NOMO-1 treated with DMSO at 0.1 percent for 48 hours (cell line): ENCODE measurements around the gene ITSN1.
"Not testable (repeated sequence)": the region's sequence is repeated elsewhere in the genome, so short reads cannot be mapped to it uniquely, and the experiment has no call there.

Experiments
- DNase-seq: peaks from one replicate; lab custom pipeline; 2025; ENCODE audit not compliant: unreplicated experiment; lab: John Stamatoyannopoulos, UW

The ITSN1 gene

DNA sequence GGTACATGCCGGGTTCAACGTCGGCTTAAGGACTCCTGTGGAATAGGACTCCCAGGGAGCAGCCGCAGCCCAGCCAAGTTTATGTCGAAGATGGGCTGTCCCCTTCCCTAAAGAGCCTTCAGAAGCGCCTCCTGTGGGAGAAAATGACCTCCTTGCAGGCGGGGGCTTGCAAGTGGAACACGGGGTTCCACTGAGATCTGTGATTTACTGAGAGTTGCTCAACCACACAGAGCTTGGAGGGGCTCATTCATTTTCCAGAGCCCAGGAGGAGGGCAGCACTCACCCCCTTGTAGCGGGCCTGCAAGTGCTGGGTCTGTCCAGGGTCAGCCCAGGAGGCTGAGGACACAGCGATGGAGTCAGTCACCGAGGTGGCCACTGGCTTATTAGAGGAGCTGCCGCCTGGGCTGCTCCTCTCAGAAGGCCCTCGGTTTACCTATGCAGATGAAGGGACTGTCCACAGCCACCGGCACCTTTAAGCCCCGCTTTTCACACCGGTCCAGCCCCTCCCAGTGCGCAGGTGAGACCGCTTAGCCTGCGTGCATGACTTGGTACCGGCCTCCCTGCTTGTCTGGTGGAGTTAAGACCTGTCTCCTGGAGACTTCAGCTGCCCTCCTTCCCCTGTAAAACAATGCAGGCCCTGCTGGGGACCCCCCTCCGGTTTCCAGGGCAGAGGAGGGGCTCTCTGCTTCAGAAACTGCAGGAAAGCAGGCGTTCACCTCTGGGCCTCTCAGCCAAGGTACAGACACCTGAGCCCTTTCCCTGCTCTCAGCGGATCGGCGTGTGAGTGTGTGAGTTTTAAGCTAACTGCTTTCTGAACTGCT lies 215.8 kb downstream of the ITSN1 start:
- DNase-seq = no peak

DNA sequence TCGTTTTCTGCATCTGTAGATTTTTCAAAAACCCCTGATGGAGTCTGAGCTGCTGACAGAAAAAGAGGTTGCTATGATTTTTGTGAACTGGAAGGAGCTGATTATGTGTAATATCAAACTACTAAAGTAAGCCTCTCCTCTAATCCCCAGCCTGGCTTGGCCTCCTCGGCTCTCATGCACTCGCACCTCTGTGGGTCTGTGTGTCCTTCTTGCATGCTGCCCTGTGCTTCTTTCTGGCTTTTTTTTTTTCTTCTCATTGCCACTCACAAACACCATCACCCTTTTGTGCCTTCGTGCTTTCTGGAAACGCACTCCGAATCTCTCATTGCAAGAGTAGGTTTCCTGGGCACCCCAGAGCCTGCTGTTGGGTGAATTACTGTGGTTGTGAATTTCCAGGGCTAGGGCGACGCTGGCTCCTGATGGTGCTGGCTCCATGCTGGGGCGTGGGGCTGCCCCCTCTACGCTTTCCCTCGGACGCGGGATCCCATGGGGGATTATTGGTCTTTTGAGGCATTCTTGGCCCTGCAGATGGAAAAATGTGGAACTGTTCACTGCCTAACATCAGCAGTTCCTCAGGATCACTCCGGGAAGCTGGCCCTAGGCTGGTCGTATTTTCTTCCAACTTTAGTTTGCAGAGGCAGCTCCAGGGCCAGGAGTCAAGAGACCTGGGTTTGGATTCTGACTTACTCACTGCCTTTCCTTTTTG lies 216.5 kb downstream of the ITSN1 start:
- no peak for DNase-seq

- DNase-seq = no peak
Observed at GRCh38 chr21:33859373-33860102, 217.2 kb downstream of the ITSN1 start.

DNA sequence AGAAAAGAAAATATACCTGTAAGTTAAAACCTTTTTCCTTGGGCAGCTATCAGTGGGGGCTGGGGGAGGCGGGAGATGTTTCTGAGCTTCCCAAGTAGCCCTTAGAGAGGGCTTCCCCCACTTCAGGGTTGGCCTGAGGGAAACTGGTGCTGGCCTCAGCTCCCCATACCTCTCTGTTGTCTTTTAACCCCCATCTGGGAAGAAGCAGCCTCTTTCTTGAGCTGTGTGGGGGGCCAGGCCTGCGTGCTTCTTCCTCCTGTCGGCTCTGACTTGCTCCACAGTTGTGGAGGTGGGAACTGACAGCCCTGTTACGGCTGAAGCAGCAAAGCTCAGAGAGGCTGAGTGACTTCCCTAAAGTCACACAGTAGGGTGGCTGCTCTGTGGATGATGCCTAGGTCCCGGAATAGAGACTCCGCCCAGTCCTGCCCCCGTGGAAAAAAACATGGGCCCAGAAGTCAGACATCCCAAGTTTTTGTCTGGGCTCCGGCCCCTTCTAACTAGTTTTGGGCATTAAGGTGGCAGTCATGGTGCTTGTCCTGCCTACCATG lies 218.1 kb downstream of the ITSN1 start:
- DNase-seq = no peak

DNA sequence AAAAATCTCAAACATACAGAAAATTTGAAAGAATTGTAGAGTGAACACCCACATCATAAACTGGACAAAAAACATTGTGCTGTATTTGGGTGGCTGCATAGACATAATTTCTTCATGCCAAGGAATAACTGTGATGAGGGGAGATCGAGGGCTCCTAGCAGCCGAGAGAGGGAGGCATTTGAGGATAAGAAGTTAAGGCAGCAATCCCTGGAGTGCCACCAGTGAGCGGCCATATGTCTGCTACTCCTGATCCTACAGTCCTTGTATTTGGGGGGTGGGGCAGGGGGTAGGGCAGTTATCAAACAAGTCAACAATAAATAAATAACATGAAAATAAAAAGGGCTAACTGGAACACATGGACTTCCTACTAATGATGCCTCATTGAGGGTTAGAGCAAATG lies 218.8 kb downstream of the ITSN1 start:
- no peak for DNase-seq

DNA sequence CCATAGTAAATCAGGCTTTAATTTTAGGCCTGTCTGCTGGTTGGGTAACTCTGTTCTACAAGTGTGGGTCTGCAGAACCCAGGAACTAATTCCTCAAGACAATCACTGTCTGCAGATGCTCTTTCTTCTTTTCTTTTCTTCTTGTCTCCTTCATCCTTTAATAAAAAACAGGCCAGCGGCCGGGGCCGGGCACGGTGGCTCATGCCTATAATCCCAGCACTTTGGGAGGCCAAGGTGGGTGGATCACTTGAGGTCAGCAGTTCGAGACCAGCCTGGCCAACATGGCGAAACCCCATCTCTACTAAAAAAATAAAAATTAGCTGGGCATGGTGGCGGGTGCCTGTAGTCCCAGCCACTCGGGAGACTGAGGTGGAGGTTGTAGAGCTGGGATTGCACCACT lies 220.9 kb downstream of the ITSN1 start:
- not testable (repeated sequence) for DNase-seq

GRCh38 chr21:33864150-33864549 lies 221.8 kb downstream of the ITSN1 start:
- no peak for DNase-seq

DNA sequence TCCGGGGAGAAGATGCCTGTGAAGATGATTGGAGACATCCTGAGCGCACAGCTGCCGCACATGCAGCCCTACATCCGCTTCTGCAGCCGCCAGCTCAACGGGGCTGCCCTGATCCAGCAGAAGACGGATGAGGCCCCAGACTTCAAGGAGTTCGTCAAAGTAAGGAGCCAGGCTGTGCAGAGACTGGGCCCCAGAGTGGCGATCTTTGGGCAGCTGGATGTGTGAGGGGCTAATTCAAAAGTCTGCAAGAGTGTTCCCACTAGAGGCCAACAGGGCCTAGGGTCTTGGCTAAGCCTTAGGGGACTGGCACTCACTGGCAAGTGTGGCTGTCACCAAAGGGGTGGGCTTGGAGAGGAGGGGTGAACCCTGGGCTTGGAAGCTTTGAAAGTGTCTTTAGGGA lies 222.9 kb downstream of the ITSN1 start:
- no peak for DNase-seq

- no peak for DNase-seq
Observed at GRCh38 chr21:33865996-33866575, 223.8 kb downstream of the ITSN1 start.

DNA sequence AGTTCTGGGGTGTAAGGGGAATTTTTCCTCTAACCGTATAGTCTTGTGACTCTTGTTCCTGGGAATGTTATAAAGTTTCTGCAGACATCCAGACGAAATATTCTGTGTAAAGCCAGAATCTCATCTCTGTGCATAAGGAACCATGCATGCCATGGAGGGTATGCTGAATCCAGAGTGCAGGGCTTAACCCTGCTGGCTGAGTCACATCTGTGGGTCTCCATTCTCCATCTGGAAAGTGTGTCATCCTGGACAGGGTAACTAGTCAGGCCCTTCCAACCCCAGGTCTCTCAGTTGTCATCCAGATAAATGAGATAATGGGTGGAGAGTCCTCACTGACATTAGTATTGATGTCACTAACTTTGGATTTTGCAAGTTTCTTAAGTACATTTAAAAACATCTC lies 224.5 kb downstream of the ITSN1 start:
- DNase-seq = no peak

DNA sequence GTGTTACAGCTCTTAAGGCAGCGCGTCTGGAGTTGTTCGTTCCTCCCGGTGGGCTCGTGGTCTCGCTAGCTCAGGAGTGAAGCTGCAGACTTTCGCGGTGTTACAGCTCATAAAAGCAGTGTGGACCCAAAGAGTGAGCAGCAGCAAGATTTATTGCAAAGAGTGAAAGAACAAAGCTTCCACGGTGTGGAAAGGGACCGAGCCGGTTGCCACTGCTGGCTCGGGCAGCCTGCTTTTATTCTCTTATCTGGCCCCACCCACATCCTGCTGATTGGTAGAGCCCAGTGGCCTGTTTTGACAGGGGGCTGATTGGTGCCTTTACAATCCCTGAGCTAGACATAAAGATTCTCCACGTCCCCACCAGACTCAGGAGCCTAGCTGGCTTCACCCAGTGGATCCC lies 225.6 kb downstream of the ITSN1 start:
- DNase-seq = not testable (repeated sequence)

- no peak for DNase-seq
Observed at GRCh38 chr21:33869873-33870272, 227.6 kb downstream of the ITSN1 start.

DNA sequence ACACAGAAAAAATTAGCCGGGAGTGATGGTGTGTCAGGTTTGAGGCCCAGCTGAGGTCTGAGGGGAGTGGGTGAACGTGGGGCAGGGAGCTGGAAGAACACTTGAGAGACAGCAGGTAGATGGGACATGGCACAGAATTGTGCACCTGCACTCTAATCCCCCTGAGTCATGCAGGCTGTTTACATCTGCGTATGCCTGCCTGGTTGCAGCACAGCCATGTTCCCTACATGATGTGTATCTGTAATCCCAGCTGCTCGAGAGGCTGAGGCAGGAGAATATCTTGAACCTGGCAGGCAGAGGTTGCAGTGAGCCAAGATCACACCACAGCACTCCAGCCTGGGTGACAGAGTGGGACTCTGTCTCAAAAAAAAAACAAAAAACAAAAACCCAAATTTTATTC lies 228.5 kb downstream of the ITSN1 start:
- DNase-seq = no peak

- no peak for DNase-seq
Observed at GRCh38 chr21:33871171-33871570, 228.9 kb downstream of the ITSN1 start.

GRCh38 chr21:33872881-33873515 lies 230.7 kb downstream of the ITSN1 start:
- DNase-seq = no peak

DNA sequence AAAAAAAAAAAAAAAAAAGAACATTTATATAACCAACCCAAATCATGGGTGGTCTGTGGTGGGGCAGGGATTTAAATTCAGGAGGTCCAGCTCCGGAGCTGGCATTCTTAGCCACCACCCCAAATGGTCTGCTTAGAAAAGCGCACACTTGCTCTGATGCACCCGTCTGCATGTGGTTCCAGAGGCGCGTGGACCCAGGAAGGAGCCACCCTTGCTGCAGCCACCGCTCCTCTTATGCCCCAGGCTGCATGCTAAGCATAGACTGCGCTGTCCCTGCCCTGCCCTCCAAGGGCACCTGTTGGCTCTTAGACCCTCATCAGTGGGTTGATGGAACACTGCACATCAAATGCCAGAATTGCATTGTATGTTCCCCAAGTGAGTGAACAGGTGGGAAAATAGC lies 231.9 kb downstream of the ITSN1 start:
- no peak for DNase-seq

DNA sequence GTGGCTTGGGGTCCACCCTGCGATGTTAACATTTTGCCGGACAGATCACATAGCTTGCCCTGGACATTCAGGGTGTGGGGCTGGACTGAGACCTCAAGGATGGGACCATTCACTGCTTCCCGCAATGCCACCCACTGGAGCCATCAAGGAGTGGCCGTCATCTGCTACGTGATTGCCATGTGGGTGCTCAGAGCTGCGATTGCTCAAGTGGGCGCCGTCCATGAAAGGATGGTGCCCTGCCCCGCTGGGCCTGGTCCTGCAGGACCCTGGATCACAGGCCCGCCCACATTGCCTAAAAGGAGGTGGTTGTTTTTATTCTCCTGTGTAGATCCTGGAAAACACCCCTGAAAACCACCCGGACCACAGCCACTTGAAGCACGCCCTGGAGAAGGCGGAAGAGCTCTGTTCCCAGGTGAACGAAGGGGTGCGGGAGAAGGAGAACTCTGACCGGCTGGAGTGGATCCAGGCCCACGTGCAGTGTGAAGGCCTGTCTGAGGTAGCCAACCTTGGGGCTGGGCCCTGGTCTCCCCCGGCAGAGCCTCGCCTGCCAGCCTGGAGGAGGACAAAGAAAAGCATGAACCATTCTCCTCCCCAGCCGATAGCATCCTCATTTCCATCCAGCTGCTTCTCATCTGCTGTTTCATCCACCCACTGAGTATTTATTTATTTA lies 232.9 kb downstream of the ITSN1 start:
- no peak for DNase-seq

DNA sequence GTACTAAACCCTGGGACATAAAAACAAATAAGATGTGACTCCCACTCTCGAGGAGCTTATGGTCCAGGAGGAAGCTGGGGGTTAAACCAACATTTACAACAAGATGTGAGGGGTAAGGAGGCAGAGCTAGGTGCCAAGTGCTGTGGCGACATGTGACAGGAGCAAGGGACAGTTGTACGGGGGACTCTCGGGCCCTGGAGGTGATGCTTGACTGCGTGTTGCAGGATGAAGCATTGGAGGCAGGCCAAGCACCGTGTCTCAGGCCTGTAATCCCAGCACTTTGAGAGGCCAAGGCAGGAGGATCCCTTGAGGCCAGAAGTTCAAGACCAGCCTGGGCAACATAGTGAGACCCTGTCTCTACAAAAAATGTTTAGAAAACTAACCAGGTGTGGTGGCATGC lies 236.5 kb downstream of the ITSN1 start:
- no peak for DNase-seq

DNA sequence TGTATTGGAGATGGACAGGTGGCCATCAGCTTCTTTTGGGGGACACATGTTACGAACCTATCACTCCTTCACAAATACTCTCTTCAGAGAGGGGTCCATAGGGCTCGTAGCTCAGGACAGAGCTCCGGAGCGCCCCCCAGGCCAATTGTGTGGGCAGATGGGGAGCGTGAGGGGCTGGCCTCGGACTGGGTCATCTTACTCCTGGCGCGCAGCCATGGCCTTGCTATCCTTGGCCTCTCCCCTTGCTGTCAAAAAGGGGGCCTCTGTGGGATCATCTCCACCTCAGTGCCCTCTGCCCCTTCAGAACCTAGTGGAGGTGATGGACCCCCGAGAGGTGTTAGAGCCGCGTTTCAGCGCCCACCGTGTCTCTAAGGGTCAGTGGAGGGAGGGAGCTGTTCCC lies 238.3 kb downstream of the ITSN1 start:
- no peak for DNase-seq
